Measurements from ENCODE around the gene ZNF598.
"Not testable (repeated sequence)": the region's sequence is repeated elsewhere in the genome, so short reads cannot be mapped to it uniquely, and the experiment has no call there.

The ZNF598 gene

DNA sequence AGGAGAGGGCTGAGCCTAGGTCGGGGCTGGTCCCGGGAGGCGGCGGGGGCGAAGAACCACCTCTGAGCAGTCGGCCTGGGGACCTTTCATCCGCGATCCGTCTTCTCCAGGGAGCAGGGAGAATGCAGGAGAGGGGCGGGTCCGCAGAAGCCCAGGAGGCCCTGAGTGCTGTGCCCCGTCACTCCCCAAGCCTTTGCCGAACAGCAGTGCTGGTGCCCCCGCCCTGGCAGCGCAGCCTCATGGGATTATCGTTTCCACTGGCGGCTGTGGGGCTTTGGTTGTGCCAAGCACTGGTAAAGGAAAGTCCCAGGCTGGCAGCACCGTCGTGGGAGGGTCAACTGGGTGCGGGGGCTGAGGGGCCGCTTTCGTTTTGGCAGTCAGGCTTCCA is 37.1 kb downstream of the ZNF598 start:
- Histone ChIP-seq H3K4me2 (peak overlapping the region; percentile 96 to 100 (median 99)), H3K27me3 (peaks cover 0 to 1% (median under 1%) of the 10 kb centered on the region in 11 experiments; a peak in 5 of 22 replicates), H3K9me3 (replicated peaks in 1 of 11) (no peaks in the 10 kb centered on the region), H4K20me1 (peaks cover 0 to 53% (median 37%) of the 10 kb centered on the region in 11 experiments; a peak in 17 of 22 replicates), H3K36me3 (peaks cover 34 to 42% (median 36%) of the 10 kb centered on the region in 11 experiments), H3K9ac (peak overlapping the region; percentile 85 to 96 (median 91)), H3K27ac (peak overlapping the region; percentile 85 to 96 (median 90)), H3K4me1 (peaks cover 23 to 28% (median 26%) of the 10 kb centered on the region in 10 experiments), H3K4me3 (peak overlapping the region; percentile 85 to 98 (median 97))
- no peak for TF ChIP-seq Cebpa-rat (IDR thresholded peaks at IDR 0.05)

DNA sequence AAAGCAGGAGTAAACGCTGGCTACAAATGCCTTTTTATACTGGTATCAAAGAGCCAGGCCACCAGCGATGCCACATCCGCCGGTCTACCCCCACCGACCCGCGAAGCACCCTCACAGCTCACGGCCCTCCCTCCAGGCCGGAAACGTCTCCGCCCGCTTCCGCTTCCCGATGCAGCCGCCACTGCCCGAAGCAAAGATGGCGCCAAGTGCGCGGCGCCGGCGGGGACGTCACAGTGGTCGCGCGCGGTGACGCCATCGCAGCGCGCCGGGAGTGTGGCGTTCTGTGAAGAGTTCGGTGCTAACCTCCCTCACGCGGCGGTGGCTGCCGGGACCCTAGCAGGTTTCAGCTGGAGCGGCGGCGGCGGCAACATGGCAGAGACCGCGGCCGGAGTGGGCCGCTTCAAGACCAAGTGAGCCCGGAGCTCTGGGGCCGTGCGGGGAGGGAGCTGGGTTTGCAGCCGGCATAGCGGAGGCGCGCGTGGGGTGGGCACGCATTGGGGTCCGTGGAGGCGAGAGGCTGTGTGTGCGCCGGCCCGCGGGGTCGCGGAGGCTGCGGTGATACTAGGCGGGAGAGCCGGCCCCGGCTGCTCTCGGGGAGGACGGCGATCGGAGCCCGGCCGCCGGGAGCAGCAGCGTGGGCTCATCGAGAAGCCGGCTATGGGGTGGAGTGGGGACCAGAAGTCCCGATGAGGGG is 37.7 kb downstream of the ZNF598 start, which contains the start of gene TBL3:
Gene TBL3, plus strand, starts transcription at position 258 of the 694 bp plus-strand sequence. Its CDS starts 112 bp downstream, at position 370.
- TF ChIP-seq Cebpa-rat (IDR thresholded peaks at IDR 0.05): no peak
- Histone ChIP-seq H3K4me3 (peak within 1 kb of the TSS; percentile 85 to 98 (median 97)), H3K9ac (peak within 1 kb of the TSS; percentile 85 to 96 (median 91)), H3K9me3 (replicated peaks in 1 of 11) (no peaks in the 10 kb centered on the region), H4K20me1 (peaks cover 0 to 50% (median 35%) of the 10 kb centered on the region in 11 experiments; a peak in 17 of 22 replicates), H3K4me2 (peak within 1 kb of the TSS; percentile 97 to 100 (median 99)), H3K27ac (peak within 1 kb of the TSS; percentile 85 to 96 (median 90)), H3K27me3 (no peaks in the 10 kb centered on the region), H3K4me1 (peaks cover 23 to 28% (median 26%) of the 10 kb centered on the region in 10 experiments), H3K36me3 (peaks cover 29 to 42% (median 33%) of the 10 kb centered on the region in 11 experiments)

DNA sequence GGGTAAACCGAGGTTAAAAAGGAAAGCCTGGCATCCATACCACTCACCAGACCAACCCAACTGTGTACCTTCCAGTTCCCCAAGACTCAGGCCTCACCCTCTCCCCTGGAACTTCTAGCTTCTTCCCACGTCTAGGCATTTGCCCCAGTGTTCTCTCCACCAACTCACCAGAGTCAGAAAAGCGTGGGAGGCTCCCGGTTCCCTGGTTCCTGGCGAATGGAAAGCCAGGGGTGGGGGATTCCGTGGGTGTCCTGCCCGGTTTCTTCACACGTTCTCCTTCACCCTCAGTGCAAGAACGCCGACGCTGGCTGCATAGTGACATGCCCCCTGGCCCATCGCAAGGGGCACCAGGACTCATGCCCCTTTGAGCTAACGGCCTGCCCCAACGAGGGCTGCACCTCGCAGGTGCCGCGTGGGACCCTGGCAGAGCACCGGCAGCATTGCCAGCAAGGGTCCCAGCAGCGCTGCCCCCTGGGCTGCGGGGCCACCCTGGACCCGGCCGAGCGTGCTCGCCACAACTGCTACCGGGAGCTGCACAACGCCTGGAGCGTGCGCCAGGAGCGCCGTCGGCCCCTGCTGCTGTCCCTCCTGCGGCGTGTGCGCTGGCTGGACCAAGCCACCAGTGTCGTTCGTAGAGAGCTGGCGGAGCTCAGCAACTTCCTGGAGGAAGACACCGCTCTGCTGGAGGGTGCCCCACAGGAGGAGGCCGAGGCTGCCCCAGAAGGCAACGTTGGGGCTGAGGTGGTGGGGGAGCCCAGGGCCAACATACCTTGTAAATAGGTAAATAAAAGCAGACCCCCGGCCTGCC is 41.3 kb downstream of the ZNF598 start:
- no peaks in the 10 kb centered on the region for H3K27me3 ChIP-seq
- peaks cover 35 to 41% (median 36%) of the 10 kb centered on the region in 10 experiments for H3K4me1 ChIP-seq
- peaks cover 9 to 39% (median 23%) of the 10 kb centered on the region in 11 experiments for H4K20me1 ChIP-seq
- H3K4me2 ChIP-seq: no peak overlapping the region
- no peak overlapping the region for H3K4me3 ChIP-seq
- no peak for TF ChIP-seq Cebpa-rat (IDR thresholded peaks at IDR 0.05)
- H3K36me3 ChIP-seq: peaks cover 0 to 27% (median 13%) of the 10 kb centered on the region in 11 experiments; a peak in 20 of 22 replicates
- H3K9ac ChIP-seq: peak overlapping the region in 3 of 11 experiments; percentile 8 to 15 (median 9); a peak in 2 of 22 replicates
- no peaks in the 10 kb centered on the region; a peak in 1 of 22 replicates for H3K9me3 ChIP-seq (replicated peaks in 1 of 11)
- H3K27ac ChIP-seq: no peak overlapping the region

DNA sequence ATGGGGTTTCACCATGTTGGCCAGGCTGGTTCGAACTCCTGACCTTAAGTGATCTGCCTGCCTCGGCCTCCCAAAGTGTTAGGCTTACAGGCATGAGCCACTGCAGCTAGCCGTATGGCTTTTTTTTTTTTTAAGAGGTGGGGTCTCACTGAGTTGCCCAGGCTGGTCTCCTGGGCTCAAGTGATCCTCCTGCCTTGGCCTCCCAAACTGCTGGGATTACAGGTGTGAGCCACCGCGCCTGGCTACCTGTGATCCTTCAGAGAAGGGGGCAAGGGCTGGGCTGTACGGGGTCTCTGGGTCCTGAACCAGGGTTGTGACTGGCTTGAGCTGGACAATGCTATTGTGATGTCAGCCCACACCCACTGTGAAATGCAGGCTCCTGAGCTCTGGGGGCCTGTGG is 43.2 kb downstream of the ZNF598 start, which contains the start of gene RNF151:
Gene RNF151, plus strand, starts transcription at position 397 of the 400 bp plus-strand sequence. CDS start 26 bp downstream, outside the sequence.
- H3K4me3 ChIP-seq: peak within 1 kb of the TSS; percentile 80 to 100 (median 90)
- H3K4me2 ChIP-seq: peak within 1 kb of the TSS; percentile 90 to 99 (median 95)
- H3K4me1 ChIP-seq: peaks cover 44 to 50% (median 46%) of the 10 kb centered on the region in 10 experiments
- peak within 1 kb of the TSS; percentile 93 to 100 (median 97) for H3K9ac ChIP-seq
- peak within 1 kb of the TSS; percentile 90 to 99 (median 94); a peak in 21 of 22 replicates for H3K27ac ChIP-seq
- no peaks in the 10 kb centered on the region for H3K27me3 ChIP-seq
- H4K20me1 ChIP-seq: peaks cover 27 to 44% (median 30%) of the 10 kb centered on the region in 11 experiments
- no peak for TF ChIP-seq Cebpa-rat (IDR thresholded peaks at IDR 0.05)
- peaks cover 17 to 45% (median 31%) of the 10 kb centered on the region in 11 experiments for H3K36me3 ChIP-seq
- no peaks in the 10 kb centered on the region; a peak in 1 of 22 replicates for H3K9me3 ChIP-seq (replicated peaks in 1 of 11)

DNA sequence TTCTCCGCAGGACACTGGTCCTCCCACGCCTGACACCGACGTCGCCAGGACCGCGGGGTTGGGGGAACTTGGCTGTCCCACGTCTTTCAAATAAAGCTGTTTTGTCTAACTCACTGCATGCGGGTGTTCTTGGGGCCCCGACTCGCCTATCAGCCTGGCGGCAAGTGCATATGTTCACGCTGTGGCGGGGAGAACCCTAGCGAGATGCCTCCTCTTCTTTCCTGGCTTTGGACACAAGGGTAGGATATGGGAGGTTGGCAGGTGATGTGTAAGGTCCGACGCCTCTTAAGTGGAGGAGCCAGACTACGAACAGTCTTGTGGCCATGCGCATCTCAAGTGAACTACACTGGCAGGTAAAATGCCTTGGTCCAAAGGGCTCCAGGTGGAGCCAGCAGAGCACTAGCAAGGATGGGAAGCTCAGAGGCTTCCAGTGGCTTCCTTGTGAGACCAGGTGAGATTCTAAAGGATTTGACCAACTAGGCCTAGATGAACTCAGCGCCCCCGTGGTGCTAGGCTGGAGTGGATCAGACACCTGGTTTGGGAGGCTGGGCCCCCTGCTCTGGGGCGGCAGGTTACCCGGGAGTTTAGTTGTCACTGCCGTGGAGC is 44.1 kb downstream of the ZNF598 start:
- H3K36me3 ChIP-seq: peaks cover 21 to 48% (median 32%) of the 10 kb centered on the region in 11 experiments
- peak overlapping the region; percentile 80 to 100 (median 90) for H3K4me3 ChIP-seq
- H3K4me2 ChIP-seq: peak overlapping the region; percentile 90 to 99 (median 95)
- peak overlapping the region; percentile 90 to 99 (median 94) for H3K27ac ChIP-seq
- no peak for TF ChIP-seq Cebpa-rat (IDR thresholded peaks at IDR 0.05)
- peaks cover 42 to 51% (median 46%) of the 10 kb centered on the region in 10 experiments for H3K4me1 ChIP-seq
- H3K9ac ChIP-seq: peak overlapping the region; percentile 93 to 100 (median 97)
- H3K27me3 ChIP-seq: no peaks in the 10 kb centered on the region
- H4K20me1 ChIP-seq: peaks cover 32 to 54% (median 40%) of the 10 kb centered on the region in 11 experiments
- no peaks in the 10 kb centered on the region; a peak in 1 of 22 replicates for H3K9me3 ChIP-seq (replicated peaks in 1 of 11)

DNA sequence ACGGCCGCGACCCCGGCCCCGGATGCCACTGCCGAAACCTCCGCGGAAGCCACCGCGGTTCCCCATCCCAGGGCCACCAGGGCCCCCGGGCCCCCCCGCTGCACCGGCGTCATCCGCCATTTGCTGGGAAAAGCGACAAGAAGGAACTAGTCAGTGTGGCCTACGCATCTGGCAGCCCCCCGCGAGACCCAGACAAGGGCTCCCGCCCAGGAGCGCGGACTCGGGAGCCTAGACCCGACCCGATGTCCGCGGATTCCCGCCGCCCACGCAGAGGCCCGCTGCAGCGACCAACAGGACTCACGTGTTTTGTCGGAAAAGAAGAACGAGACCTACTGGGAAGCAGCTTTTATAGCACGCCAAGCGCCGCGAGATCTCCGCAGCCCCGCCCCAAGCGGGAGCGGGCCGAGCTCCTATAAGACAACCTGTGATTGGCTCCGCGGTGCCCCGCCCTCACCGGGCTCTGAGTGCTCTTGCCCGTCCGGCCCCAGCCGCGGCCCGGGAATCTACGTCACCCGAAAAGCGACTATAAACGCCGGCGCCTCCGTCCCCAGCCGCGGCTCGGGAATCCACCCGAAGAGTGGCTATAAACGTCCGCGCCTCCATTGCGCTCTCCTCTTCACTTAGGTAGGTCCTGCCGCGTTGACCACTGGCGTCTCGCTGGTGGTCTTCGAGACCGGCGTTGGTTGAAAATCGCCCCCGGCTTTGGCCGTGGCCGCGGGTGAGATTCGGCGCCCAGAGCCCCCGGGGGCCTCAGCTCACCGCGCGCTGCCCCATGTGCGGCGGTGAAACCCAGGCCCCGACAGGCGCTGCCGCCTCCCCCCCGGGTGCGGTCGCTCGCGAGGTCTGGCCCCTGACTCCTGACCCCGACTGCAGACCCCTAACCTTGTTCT is 44.9 kb downstream of the ZNF598 start, which contains the start of gene RPS2:
Gene RPS2, minus strand, starts transcription at position 321 of the 890 bp plus-strand sequence. Its CDS starts 201 bp downstream, at position 120.
- Histone ChIP-seq H3K4me3 (peak within 1 kb of the TSS; percentile 80 to 100 (median 90)), H3K9me3 (replicated peaks in 1 of 11) (no peaks in the 10 kb centered on the region; a peak in 1 of 22 replicates), H3K27me3 (no peaks in the 10 kb centered on the region), H3K27ac (peak within 1 kb of the TSS; percentile 90 to 99 (median 94)), H3K4me1 (peaks cover 43 to 50% (median 47%) of the 10 kb centered on the region in 10 experiments), H3K36me3 (peaks cover 21 to 48% (median 32%) of the 10 kb centered on the region in 11 experiments), H3K4me2 (peak within 1 kb of the TSS; percentile 91 to 99 (median 97)), H3K9ac (peak within 1 kb of the TSS; percentile 93 to 100 (median 97)), H4K20me1 (peaks cover 32 to 60% (median 44%) of the 10 kb centered on the region in 11 experiments)
- no peak for TF ChIP-seq Cebpa-rat (IDR thresholded peaks at IDR 0.05)

DNA sequence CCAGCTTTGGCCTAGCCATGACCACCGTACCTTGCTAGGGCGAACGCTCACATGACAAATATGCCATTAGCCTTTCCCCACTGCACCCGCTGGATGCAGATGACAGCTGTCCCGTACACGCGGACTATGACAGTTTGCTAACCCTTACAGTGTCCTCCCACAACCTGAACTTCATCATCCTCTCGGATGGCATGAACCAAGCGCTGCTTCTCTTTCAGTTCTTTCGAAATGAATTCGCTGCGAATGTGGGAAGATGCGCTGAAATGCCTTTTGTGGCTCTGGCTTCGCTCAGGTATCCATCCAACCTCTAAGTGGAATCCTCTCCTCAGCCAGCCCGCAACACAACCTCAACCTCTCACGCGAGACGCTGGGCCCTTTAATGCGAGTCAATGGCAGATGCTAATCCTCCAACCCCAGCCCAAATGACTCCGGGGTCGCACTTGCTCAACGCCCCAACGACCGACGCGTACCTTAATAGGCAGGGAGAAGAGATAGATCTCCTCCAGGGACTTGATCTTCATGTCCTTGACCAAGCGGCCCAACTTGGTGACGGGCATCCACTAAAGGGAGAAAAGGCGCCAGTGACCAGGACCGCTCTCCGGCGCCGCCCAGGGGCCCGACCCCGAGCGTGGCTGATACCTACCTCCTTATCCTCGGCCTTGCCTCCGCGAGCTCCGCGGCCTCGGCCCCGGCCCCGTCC is 45.7 kb downstream of the ZNF598 start:
- peak overlapping the region; percentile 93 to 100 (median 97) for H3K9ac ChIP-seq
- H3K4me2 ChIP-seq: peak overlapping the region; percentile 79 to 97 (median 96)
- peaks cover 32 to 60% (median 44%) of the 10 kb centered on the region in 11 experiments for H4K20me1 ChIP-seq
- no peaks in the 10 kb centered on the region for H3K27me3 ChIP-seq
- no peaks in the 10 kb centered on the region; a peak in 1 of 22 replicates for H3K9me3 ChIP-seq (replicated peaks in 1 of 11)
- H3K27ac ChIP-seq: peak overlapping the region; percentile 90 to 99 (median 94)
- H3K4me3 ChIP-seq: peak overlapping the region; percentile 80 to 100 (median 90)
- H3K36me3 ChIP-seq: peaks cover 21 to 48% (median 32%) of the 10 kb centered on the region in 11 experiments
- H3K4me1 ChIP-seq: peaks cover 45 to 51% (median 48%) of the 10 kb centered on the region in 10 experiments
- TF ChIP-seq Cebpa-rat (IDR thresholded peaks at IDR 0.05): no peak

DNA sequence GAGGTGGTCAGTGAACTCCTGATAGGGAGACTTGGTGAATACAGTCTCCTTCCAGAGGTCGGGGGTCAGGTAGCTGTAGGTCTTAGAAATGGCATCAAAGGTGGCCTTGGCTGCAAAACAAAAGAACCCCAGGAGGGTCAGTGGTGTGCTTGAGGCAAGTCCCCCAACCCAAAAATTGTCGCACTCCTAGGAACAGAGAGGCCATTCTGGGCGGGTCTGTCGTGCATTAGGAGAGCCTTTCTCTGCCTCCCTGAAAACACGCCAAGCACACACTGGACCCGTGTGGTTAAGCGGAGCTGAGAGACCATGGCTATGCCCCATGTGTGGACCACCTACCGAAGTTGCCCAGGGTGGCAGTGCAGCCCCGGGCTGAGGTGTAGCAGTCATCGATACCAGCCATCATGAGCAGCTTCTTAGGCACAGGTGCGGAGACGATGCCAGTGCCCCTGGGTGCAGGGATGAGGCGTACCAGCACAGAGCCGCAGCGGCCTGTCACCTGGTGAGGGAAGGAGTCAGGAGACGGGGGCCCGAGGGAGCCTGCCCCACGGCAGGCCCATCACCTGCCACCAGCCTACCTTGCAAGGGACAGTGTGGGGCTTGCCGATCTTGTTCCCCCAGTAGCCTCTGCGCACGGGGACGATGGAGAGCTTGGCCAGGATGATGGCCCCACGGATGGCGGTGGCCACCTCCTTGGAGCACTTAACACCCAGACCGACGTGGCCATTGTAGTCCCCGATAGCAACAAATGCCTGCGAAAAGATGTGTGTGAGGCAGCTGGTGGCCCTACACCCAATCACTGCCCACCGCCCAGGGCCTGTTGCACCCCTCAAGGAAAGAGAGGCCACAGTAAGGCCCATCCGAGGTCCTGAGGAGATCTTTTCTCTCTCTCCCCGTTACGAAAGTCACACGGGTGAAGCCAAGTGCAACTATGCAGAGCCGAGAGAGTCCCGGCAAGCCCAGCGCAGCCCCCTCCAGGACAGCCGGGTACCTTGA is 47.2 kb downstream of the ZNF598 start:
- H3K27me3 ChIP-seq; H3K9me3 ChIP-seq (replicated peaks in 1 of 11): not testable (repeated sequence)
- Histone ChIP-seq H3K4me3 (peak overlapping the region; percentile 80 to 100 (median 90)), H3K4me1 (peaks cover 47 to 55% (median 52%) of the 10 kb centered on the region in 10 experiments), H3K9ac (peak overlapping the region; percentile 93 to 100 (median 97)), H3K27ac (peak overlapping the region in 9 of 11 experiments; percentile 90 to 99 (median 96); a peak in 17 of 22 replicates), H3K4me2 (peak overlapping the region; percentile 79 to 97 (median 96)), H3K36me3 (peaks cover 21 to 48% (median 32%) of the 10 kb centered on the region in 11 experiments), H4K20me1 (peaks cover 32 to 60% (median 44%) of the 10 kb centered on the region in 11 experiments)
